ENCODE measurements around the gene SIGLEC9.
"Not testable (repeated sequence)": the region's sequence is repeated elsewhere in the genome, so short reads cannot be mapped to it uniquely, and the experiment has no call there.

Gene SIGLEC9

DNA sequence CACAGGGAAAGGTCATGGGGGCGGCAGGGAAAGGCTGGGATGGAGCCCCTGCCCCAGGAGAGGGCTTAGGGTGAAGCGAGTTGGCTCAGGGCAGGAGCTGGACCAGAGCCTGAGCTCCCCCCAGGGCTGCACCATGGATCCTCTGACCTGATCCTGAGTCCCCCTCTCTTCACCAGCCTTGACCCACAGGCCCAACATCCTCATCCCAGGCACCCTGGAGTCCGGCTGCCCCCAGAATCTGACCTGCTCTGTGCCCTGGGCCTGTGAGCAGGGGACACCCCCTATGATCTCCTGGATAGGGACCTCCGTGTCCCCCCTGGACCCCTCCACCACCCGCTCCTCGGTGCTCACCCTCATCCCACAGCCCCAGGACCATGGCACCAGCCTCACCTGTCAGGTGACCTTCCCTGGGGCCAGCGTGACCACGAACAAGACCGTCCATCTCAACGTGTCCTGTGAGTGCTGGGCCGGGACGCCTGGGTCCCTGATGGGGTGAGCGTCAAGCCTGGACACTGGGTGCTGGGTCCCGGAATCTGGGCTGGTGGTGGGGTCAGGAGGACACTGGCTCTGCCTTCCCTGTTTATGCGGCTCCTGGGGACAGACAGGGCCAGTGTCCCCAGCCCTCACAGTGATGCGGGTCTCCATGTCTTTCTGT is 842 bp downstream of the SIGLEC9 start:
- no peak for DNase-seq

GRCh38 chr19:51127032-51127431 is 2.3 kb downstream of the SIGLEC9 start:
- no peak for DNase-seq

- no peak for DNase-seq
Observed at GRCh38 chr19:51127755-51128154, 3.0 kb downstream of the SIGLEC9 start.

GRCh38 chr19:51128227-51128626 is 3.5 kb downstream of the SIGLEC9 start:
- DNase-seq = no peak

DNA sequence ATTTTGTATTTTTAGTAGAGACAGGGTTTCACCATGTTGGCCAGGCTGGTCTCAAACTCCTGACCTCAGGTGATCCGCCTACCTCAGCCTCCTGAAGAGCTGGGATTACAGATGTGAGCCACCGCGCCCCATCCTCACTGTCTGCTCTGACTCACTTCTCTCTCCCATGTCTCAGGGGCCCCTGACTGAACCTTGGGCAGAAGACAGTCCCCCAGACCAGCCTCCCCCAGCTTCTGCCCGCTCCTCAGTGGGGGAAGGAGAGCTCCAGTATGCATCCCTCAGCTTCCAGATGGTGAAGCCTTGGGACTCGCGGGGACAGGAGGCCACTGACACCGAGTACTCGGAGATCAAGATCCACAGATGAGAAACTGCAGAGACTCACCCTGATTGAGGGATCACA is 5.0 kb downstream of the SIGLEC9 start:
- no peak for DNase-seq

- DNase-seq = no peak
Observed at GRCh38 chr19:51131780-51132680, 7.3 kb downstream of the SIGLEC9 start.

DNA sequence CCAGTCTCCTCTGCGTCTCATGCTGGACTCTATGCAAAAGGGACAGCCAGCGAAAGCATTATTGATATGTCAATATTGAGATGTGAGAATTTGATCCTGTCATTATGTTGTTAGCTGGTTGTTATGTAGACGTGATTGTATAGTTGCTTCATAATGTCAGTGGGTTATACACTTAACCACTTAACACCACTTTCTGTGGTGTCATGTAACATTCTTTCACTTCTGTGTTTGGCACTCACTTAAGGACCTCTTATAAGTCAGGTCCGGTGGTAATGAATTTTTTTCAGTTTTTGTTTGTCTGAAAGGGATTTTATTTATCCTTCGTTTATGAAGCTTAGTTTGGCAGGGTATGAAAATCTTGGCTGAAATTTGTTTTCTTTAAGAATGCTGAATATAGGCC is 10.3 kb downstream of the SIGLEC9 start:
- no peak for DNase-seq

DNA sequence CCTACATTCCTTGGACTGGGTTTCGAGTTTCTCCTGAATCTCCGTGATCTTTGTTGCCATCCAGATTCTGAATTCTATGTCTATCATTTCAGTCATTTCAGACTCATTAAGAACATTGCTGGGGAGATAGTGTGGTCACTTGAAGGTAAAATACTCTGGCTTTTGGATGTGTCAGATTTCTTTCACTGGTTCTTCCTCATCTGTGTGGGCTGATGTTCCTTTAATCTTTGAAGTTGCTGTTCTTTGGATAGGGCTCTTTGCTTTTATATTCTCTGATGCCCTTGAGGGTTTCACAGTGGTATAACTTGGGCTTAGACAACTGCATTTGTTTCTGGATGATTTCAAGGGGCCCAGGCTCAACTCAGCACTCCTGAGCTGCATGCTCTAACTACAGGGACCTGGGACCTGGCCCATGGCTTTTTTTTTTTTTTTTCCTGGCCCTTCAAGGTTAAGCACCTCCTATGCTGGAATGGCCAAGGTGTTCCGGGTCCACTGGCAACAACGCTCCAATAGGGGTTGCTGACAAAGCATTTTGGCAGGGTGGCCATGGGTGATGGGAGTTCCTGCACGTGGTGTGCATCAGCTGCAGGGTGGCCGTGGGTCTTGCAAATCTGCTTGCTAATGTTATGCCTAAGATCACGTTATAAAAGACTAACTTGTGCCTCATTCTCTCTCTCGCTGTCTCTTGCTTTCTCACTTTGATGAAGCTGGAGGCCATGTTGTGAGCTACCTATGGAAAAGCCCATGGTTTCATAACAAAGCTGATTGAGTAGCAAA is 11.5 kb downstream of the SIGLEC9 start:
- no peak for DNase-seq

DNA sequence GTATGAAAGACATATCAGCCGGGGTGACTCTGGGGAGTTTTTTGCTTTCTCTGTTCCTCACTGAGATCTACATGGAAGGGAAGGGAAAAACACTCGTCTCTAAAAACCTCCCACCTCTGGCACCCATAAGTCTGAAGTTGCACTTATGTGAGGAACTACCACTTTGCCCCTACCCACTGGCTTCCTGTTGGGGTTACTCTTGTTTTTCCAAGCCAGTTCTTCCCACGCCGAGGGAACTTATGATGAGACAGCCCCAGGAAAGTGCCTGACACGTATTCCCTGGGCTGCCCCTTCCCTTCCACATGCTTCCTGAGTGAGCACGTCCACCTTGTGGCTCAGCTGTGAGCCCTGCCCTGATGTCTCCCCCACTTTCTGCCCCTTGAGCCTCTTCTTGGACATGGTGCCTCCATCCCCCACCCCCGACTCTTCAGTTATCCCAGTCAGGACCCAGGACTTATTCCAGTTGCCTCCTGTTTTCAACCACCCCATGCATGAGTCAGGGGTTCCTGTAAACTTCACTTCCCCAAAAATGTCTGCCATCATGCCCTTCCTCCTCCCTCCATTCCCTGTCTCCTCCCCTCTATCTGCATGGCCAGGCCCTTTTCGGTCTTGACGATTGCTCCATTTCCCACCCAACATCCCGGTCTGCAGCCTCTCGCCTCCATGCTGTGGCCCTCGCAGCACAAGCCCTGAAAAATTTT is 12.3 kb downstream of the SIGLEC9 start:
- DNase-seq = no peak

- no peak for DNase-seq
Observed at GRCh38 chr19:51137792-51138425, 13.2 kb downstream of the SIGLEC9 start.

DNA sequence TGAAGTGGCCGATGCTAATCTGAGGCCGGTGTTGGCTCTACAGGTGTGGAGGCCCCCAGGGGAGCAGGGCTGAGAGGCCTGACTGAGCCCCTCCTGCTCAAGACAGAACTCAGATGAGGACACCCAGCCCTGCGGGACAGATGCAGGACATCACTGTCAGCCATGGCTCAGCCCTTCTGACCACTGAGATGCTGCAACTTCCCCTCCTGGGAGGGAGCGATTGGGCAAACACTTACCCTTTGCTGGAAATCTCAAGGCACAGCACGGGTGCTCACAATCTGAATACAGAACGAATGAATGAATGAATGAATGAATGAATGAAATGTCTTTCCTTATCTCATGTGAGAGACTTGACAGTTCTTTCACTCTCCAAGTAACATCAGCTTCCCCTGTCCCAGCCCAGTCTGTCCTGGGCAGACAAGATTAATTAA is 13.9 kb downstream of the SIGLEC9 start:
- DNase-seq = no peak

GRCh38 chr19:51139299-51140014 is 14.8 kb downstream of the SIGLEC9 start:
- DNase-seq = no peak

DNA sequence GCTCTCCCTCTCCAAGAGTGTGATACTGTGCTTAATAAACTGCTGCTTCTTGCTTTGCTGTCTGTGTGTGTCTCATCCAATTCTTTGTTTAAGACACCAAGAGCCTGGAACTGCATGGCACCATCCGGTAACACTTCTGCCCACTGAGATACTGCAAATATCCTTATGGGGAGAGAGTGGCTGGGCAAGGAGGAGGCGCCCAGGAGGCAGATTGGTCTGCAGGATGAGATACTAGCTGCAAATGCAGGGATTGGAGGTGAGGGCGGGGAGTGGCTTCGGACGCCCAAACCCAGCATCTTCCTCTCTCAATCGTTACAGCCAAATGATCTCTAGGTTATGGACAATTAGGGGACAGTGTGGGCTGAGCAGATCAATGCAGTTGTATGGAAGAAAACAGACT is 15.7 kb downstream of the SIGLEC9 start:
- no peak for DNase-seq

DNA sequence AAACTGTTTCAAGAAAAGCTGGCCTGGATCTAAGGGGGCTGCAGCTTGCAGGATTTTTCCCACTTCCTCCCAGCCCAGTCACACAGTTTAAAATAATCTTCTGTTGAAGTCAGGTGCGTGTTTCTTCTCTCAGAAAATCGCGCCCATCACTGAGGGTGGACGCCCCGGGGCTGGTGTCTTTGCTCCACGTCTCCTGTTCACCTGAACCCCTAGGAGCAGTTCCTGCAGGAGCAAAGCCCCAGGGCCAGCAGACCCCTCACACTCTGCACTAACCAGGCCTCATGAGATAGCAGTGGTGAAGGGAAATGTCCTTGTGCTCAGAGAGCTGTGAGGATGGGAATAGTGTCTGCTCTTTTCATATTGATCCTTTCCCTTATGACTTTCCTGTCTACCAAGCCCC is 16.5 kb downstream of the SIGLEC9 start:
- no peak for DNase-seq

- DNase-seq = no peak
Observed at GRCh38 chr19:51142119-51142518, 17.4 kb downstream of the SIGLEC9 start, which contains the start of gene SIGLEC7. Gene SIGLEC7, plus strand, starts transcription at chr19:51142301. Its CDS starts 69 bp downstream, at chr19:51142370.

DNA sequence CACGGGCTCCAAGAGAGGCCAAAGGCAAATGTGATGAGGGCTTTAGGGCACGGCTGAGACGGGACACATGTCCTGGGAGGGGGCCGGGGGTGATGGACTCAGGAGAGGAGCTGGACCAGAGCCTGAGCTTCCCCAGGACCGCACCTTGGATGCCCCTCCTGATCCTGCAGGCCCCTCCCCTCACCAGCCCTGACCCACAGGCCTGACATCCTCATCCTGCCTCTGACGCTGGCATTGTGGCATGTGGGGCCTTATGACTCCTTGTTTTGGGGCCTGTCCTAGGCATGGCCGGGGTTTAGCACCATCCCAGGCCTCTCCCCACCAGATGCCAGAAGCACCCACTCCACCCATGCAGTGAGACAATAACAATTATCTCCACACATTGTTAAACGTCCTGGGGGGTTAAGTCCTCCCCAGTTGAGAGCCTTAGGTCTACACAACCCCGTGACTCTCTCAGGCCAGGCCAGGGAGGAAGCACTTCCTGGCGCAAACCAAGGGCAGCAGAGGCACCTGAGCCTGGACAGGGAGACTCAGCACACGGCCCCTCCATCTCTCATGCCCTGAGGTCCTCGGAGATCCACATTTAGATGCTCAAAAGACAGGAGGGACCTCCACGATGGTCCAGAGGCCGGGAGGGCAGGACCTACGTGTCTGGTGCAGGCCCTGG is 18.2 kb downstream of the SIGLEC9 start:
- not testable (repeated sequence) for DNase-seq

DNA sequence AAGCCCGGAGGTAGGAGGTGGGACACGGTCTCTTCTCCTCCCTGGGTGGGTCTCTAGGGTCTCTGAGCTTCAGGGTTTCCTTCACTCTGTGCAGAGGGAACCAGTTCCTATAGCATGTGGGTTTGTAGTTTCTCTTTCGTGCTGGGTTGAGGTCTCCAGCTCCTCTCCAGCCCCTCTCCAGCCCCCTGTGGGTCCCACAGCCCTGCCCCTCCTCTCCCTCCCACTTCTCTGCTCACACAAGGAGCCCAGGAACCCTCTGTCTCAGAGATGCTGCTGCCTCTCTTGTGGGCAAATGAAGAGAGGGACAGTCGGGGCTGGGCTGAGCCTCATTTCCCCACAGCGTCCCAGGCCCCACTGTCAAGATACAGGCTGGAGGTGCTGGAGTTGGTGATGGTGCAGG is 18.8 kb downstream of the SIGLEC9 start:
- DNase-seq = no peak

GRCh38 chr19:51144482-51145045 is 19.9 kb downstream of the SIGLEC9 start:
- no peak for DNase-seq

DNA sequence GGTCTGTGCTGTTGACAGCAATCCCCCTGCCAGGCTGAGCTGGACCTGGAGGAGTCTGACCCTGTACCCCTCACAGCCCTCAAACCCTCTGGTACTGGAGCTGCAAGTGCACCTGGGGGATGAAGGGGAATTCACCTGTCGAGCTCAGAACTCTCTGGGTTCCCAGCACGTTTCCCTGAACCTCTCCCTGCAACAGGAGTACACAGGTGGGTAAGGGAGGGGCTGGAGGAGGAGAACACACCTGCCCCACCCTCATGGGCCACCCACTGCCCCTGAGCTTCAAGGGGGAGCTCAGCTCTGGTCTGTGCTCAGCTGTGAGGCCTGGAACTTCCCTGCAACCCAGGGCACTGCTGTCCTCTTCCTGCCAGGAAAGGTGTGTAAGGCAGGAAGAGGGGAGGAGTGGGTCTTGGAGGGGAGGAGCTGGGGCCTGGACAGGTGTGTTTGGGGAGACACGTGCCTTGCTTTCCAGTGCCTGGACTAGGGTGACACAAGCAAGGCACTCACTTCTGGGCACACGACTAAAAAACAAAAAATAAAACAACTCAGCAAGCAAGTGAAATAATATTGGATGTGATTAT is 21.3 kb downstream of the SIGLEC9 start:
- no peak for DNase-seq

GRCh38 chr19:51146751-51147150 is 22.0 kb downstream of the SIGLEC9 start:
- no peak for DNase-seq

Measured in NCI-H1436 (cell line).